ENCODE data around the gene ZFX. TPM values are rescaled to one million over a fixed set of nuclear protein-coding genes. Genes with fewer than 3 reads are reported as not detected.
"Not testable (repeated sequence)": the region's sequence is repeated elsewhere in the genome, so short reads cannot be mapped to it uniquely, and the experiment has no call there.

ZFX gene
- polyA plus RNA-seq, 3 donors: 29.5 to 45.8 (median 30.8) TPM

- peak in 3 of 11 donors; percentile 16 to 67 (median 33) for DNase-seq (ENCODE audit: extremely low read depth in 1 of 11, low read depth in 9 of 11, low spot score in 4 of 11)
Observed at GRCh38 chrX:24148535-24149350, 786 bp upstream of the ZFX start.

- DNase-seq (ENCODE audit: extremely low read depth in 1 of 11, low read depth in 9 of 11, low spot score in 4 of 11): peak in 10 of 11 donors; percentile 56 to 93 (median 83)
Observed at GRCh38 chrX:24150051-24150790, 692 bp downstream of the ZFX start.

- no peak for DNase-seq (ENCODE audit: extremely low read depth in 1 of 11, low read depth in 9 of 11, low spot score in 4 of 11)
Observed at GRCh38 chrX:24150898-24151297, 1.4 kb downstream of the ZFX start.

- no peak for DNase-seq (ENCODE audit: extremely low read depth in 1 of 11, low read depth in 9 of 11, low spot score in 4 of 11)
Observed at GRCh38 chrX:24151513-24151912, 2.0 kb downstream of the ZFX start.

GRCh38 chrX:24153178-24153795, 3.8 kb downstream of the ZFX start:
- no peak for DNase-seq (ENCODE audit: extremely low read depth in 1 of 11, low read depth in 9 of 11, low spot score in 4 of 11)

GRCh38 chrX:24153796-24154189, 4.3 kb downstream of the ZFX start:
- no peak for DNase-seq (ENCODE audit: extremely low read depth in 1 of 11, low read depth in 9 of 11, low spot score in 4 of 11)

- DNase-seq (ENCODE audit: extremely low read depth in 1 of 11, low read depth in 9 of 11, low spot score in 4 of 11): no peak
Observed at GRCh38 chrX:24154490-24155034, 5.0 kb downstream of the ZFX start.

GRCh38 chrX:24155747-24156146, 6.2 kb downstream of the ZFX start:
- not testable (repeated sequence) for DNase-seq (ENCODE audit: extremely low read depth in 1 of 11, low read depth in 9 of 11, low spot score in 4 of 11)

GRCh38 chrX:24156177-24156576, 6.6 kb downstream of the ZFX start:
- DNase-seq (ENCODE audit: extremely low read depth in 1 of 11, low read depth in 9 of 11, low spot score in 4 of 11): no peak

- no peak for DNase-seq (ENCODE audit: extremely low read depth in 1 of 11, low read depth in 9 of 11, low spot score in 4 of 11)
Observed at GRCh38 chrX:24158881-24159280, 9.4 kb downstream of the ZFX start.

- no peak for DNase-seq (ENCODE audit: extremely low read depth in 1 of 11, low read depth in 9 of 11, low spot score in 4 of 11)
Observed at GRCh38 chrX:24166078-24166477, 16.5 kb downstream of the ZFX start.

- DNase-seq (ENCODE audit: extremely low read depth in 1 of 11, low read depth in 9 of 11, low spot score in 4 of 11): no peak
Observed at GRCh38 chrX:24167719-24168472, 18.4 kb downstream of the ZFX start.

GRCh38 chrX:24168807-24169206, 19.3 kb downstream of the ZFX start:
- no peak for DNase-seq (ENCODE audit: extremely low read depth in 1 of 11, low read depth in 9 of 11, low spot score in 4 of 11)

- DNase-seq (ENCODE audit: extremely low read depth in 1 of 11, low read depth in 9 of 11, low spot score in 4 of 11): no peak
Observed at GRCh38 chrX:24169211-24169610, 19.7 kb downstream of the ZFX start.

GRCh38 chrX:24173115-24173847, 23.8 kb downstream of the ZFX start:
- no peak for DNase-seq (ENCODE audit: extremely low read depth in 1 of 11, low read depth in 9 of 11, low spot score in 4 of 11)

- DNase-seq (ENCODE audit: extremely low read depth in 1 of 11, low read depth in 9 of 11, low spot score in 4 of 11): no peak
Observed at GRCh38 chrX:24175276-24175675, 25.7 kb downstream of the ZFX start.

- DNase-seq (ENCODE audit: extremely low read depth in 1 of 11, low read depth in 9 of 11, low spot score in 4 of 11): no peak
Observed at GRCh38 chrX:24178441-24178840, 28.9 kb downstream of the ZFX start.

- DNase-seq (ENCODE audit: extremely low read depth in 1 of 11, low read depth in 9 of 11, low spot score in 4 of 11): no peak
Observed at GRCh38 chrX:24184018-24184417, 34.5 kb downstream of the ZFX start.

Measured in renal cortex interstitium (tissue), 11 donors.